Neural progenitor cell (in vitro differentiated cells): ENCODE results near the gene FCER2. TPM values are rescaled to one million over a fixed set of nuclear protein-coding genes. Genes with fewer than 3 reads are reported as not detected.

Source experiments
- DNase-seq: peaks from one replicate; pipeline ENCODE4 v3.0.0-alpha.2; 2016; ENCODE audit warnings: low spot score
- H2AFZ ChIP-seq: fragments of 200-600 bp; sonication (generic); replicated peaks from 2 replicates; pipeline ENCODE4 v1.6.1; 2016; ENCODE audit warnings: antibody characterized with exemption
- H3F3A ChIP-seq: fragments of 200-600 bp; sonication (generic); 2 replicates; pipeline ENCODE4 v1.6.1; 2016; ENCODE audit warnings: antibody characterized with exemption, low read depth
- H3K27ac ChIP-seq: fragments of 200-600 bp; sonication (generic); 2 replicates; pipeline ENCODE4 v1.5.1; 2016; ENCODE audit warnings: mild to moderate bottlenecking
- H3K27me3 ChIP-seq: fragments of 200-600 bp; sonication (generic); 2 replicates; pipeline ENCODE4 v1.6.1; 2016; ENCODE audit warnings: mild to moderate bottlenecking, moderate library complexity
- H3K36me3 ChIP-seq: fragments of 200-600 bp; sonication (generic); 2 replicates; pipeline ENCODE4 v1.5.1; 2016
- H3K4me1 ChIP-seq: fragments of 200-600 bp; sonication (generic); 2 replicates; pipeline ENCODE4 v1.6.1; 2016; ENCODE audit warnings: mixed run types
- H3K4me2 ChIP-seq: fragments of 200-600 bp; sonication (generic); 2 replicates; pipeline ENCODE4 v1.6.1; 2016
- H3K4me3 ChIP-seq: fragments of 200-600 bp; sonication (generic); 2 replicates; pipeline ENCODE4 v1.5.1; 2016
- H3K79me2 ChIP-seq: fragments of 200-600 bp; sonication (generic); 2 replicates; pipeline ENCODE4 v1.6.1; 2016; ENCODE audit warnings: low read depth
- H3K9ac ChIP-seq: fragments of 200-600 bp; sonication (generic); 2 replicates; pipeline ENCODE4 v1.6.1; 2016
- H3K9me3 ChIP-seq: fragments of 200-600 bp; sonication (generic); 2 replicates; pipeline ENCODE4 v1.5.1; 2016; ENCODE audit warnings: low read depth
- H4K20me1 ChIP-seq: fragments of 200-600 bp; sonication (generic); 2 replicates; pipeline ENCODE4 v1.6.1; 2016; ENCODE audit warnings: low read depth
- H3K27ac Mint-ChIP-seq: 3 replicates; pipeline ENCODE4 v1.8.0; 2021; ENCODE audit warnings: mixed read lengths
- H3K27me3 Mint-ChIP-seq: 2 replicates; pipeline ENCODE4 v1.8.0; 2022; ENCODE audit warnings: low read depth, mild to moderate bottlenecking, inconsistent platforms, moderate library complexity, mixed read lengths; ENCODE audit not compliant: insufficient read depth
- H3K36me3 Mint-ChIP-seq: 3 replicates; pipeline ENCODE4 v1.8.0; 2021; ENCODE audit warnings: mixed read lengths
- H3K4me1 Mint-ChIP-seq: 3 replicates; pipeline ENCODE4 v1.8.0; 2021; ENCODE audit warnings: mixed read lengths
- H3K4me3 Mint-ChIP-seq: 3 replicates; pipeline ENCODE4 v1.8.0; 2021; ENCODE audit warnings: mild to moderate bottlenecking, moderate library complexity, mixed read lengths
- H3K9me3 Mint-ChIP-seq: 3 replicates; pipeline ENCODE4 v1.8.0; 2020; ENCODE audit warnings: mixed read lengths
- CTCF ChIP-seq: fragments of 200-600 bp; sonication (generic); IDR thresholded peaks from 2 replicates; pipeline ENCODE4 v1.5.1; 2017; ENCODE audit warnings: antibody characterized with exemption, mild to moderate bottlenecking
- EZH2 ChIP-seq: fragments of 200-600 bp; sonication (generic); IDR thresholded peaks from 2 replicates; pipeline ENCODE4 v1.6.1; 2017; ENCODE audit warnings: antibody characterized with exemption, mild to moderate bottlenecking, moderate library complexity
- EZH2phosphoT487 ChIP-seq: fragments of 200-600 bp; sonication (generic); IDR thresholded peaks from 2 replicates; pipeline ENCODE4 v1.6.1; 2017; ENCODE audit warnings: antibody characterized with exemption
- total RNA-seq: library from RNA; depleted of rRNA; stranded (reverse); fragments of >200 nt; gene quantifications from 2 replicates; pipeline ENCODE4 v1.2.3, GENCODE V29; 2015; ENCODE audit warnings: low replicate concordance

The FCER2 gene
- total RNA-seq, 1 donor from 2014 or later, result not detected

- no peaks in the 10 kb centered on the region for H3K4me1 ChIP-seq
- H2AFZ ChIP-seq, result no peak overlapping the region
- H3K27me3 Mint-ChIP-seq, result peaks cover 9% of the 10 kb centered on the region
- no peak overlapping the region for H3K4me3 Mint-ChIP-seq
- peaks cover 2% of the 10 kb centered on the region for H3K27me3 ChIP-seq
- no peaks in the 10 kb centered on the region for H3K4me1 Mint-ChIP-seq
- H3K9me3 ChIP-seq, result no peaks in the 10 kb centered on the region
- peaks cover 2% of the 10 kb centered on the region for H3K9me3 Mint-ChIP-seq
- H3K36me3 ChIP-seq, result no peaks in the 10 kb centered on the region
- H3K36me3 Mint-ChIP-seq, result no peaks in the 10 kb centered on the region
- H3F3A ChIP-seq, result peaks cover 11% of the 10 kb centered on the region
- no peak for TF ChIP-seq EZH2
- peak; percentile 38 for TF ChIP-seq CTCF
- no peak for TF ChIP-seq EZH2phosphoT487
- no peak overlapping the region for H3K27ac Mint-ChIP-seq
- no peaks in the 10 kb centered on the region for H3K79me2 ChIP-seq
- H3K4me2 ChIP-seq, result no peak overlapping the region
- no peaks in the 10 kb centered on the region for H4K20me1 ChIP-seq
- no peak overlapping the region for H3K9ac ChIP-seq
- no peak overlapping the region for H3K27ac ChIP-seq
- no peak overlapping the region for H3K4me3 ChIP-seq
- DNase-seq, result peak; percentile 26
These were observed 60.3 kb downstream of the FCER2 start for GRCh38 chr19:7641290-7642276.

- TF ChIP-seq EZH2, result no peak
- no peak for TF ChIP-seq CTCF
- no peak for TF ChIP-seq EZH2phosphoT487
- H3K4me3 Mint-ChIP-seq, result no peak overlapping the region
- Histone ChIP-seq H2AFZ (no peak overlapping the region), H3K4me3 (no peak overlapping the region), H3F3A (peaks cover 17% of the 10 kb centered on the region), H3K27me3 (peaks cover 10% of the 10 kb centered on the region), H4K20me1 (no peaks in the 10 kb centered on the region), H3K79me2 (no peaks in the 10 kb centered on the region), H3K36me3 (no peaks in the 10 kb centered on the region), H3K4me1 (no peaks in the 10 kb centered on the region), H3K4me2 (no peak overlapping the region), H3K9ac (no peak overlapping the region), H3K27ac (no peak overlapping the region), H3K9me3 (no peaks in the 10 kb centered on the region)
- no peaks in the 10 kb centered on the region for H3K36me3 Mint-ChIP-seq
- no peak for DNase-seq
- H3K27me3 Mint-ChIP-seq, result peaks cover 17% of the 10 kb centered on the region
- no peak overlapping the region for H3K27ac Mint-ChIP-seq
- peaks cover 2% of the 10 kb centered on the region for H3K9me3 Mint-ChIP-seq
- no peaks in the 10 kb centered on the region for H3K4me1 Mint-ChIP-seq
These were observed 61.1 kb downstream of the FCER2 start for GRCh38 chr19:7640803-7641202.

GRCh38 chr19:7639863-7640348 lies 62.0 kb downstream of the FCER2 start:
- no peak overlapping the region for H3K9ac ChIP-seq
- peaks cover 19% of the 10 kb centered on the region for H3K27me3 ChIP-seq
- Mint-ChIP-seq H3K27ac (no peak overlapping the region), H3K4me3 (peak overlapping the region; percentile 2), H3K27me3 (peaks cover 19% of the 10 kb centered on the region), H3K4me1 (no peaks in the 10 kb centered on the region), H3K36me3 (no peaks in the 10 kb centered on the region), H3K9me3 (peaks cover 2% of the 10 kb centered on the region)
- TF ChIP-seq CTCF (no peak), EZH2phosphoT487 (no peak), EZH2 (no peak)
- no peak overlapping the region for H3K4me3 ChIP-seq
- H4K20me1 ChIP-seq, result no peaks in the 10 kb centered on the region
- no peak for DNase-seq
- no peaks in the 10 kb centered on the region for H3K79me2 ChIP-seq
- H3K4me2 ChIP-seq, result no peak overlapping the region
- H3K36me3 ChIP-seq, result no peaks in the 10 kb centered on the region
- H3K4me1 ChIP-seq, result no peaks in the 10 kb centered on the region
- H3K9me3 ChIP-seq, result no peaks in the 10 kb centered on the region
- no peak overlapping the region for H3K27ac ChIP-seq
- H3F3A ChIP-seq, result peaks cover 22% of the 10 kb centered on the region
- H2AFZ ChIP-seq, result no peak overlapping the region
